GM21529 (cell line): ENCODE measurements around the gene CHD5.
"Not testable (repeated sequence)": the region's sequence is repeated elsewhere in the genome, so short reads cannot be mapped to it uniquely, and the experiment has no call there.

ENCODE experiments used
- ATAC-seq: cut with Tn5 transposase; IDR thresholded peaks from one replicate; pipeline ENCODE4 v1.9.1; 2021; ENCODE audit not compliant: unreplicated experiment

CHD5 gene

DNA sequence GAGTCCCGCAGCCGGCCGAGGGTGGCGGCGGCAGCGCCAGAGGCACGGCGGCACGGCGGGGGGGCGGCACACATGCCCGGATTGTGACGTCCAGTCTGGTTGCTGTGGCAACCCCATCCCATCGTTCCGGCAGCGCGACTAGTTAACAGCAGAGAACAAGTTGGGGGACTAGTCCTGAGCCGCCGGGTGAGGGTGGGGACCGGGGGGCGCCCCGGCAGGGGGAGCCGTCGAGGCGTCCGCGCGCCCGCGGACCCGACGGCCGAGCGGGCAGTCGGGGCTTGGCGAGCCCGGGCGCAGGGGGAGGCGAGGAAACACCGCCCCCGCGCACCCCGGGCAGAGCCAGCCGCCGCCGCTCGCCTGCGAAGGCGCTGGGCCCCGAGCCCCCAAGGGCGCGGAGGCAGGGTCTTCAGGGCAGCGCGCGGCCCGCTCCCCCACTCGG lies at the start of gene CHD5:
Gene CHD5, minus strand, starts transcription at position 54 of the 439 bp plus-strand sequence. CDS start 298 bp downstream, outside the sequence.
- ATAC-seq, result no peak

- no peak for ATAC-seq
Measured at GRCh38 chr1:6225651-6226050, 45.5 kb upstream of the CHD5 start.

DNA sequence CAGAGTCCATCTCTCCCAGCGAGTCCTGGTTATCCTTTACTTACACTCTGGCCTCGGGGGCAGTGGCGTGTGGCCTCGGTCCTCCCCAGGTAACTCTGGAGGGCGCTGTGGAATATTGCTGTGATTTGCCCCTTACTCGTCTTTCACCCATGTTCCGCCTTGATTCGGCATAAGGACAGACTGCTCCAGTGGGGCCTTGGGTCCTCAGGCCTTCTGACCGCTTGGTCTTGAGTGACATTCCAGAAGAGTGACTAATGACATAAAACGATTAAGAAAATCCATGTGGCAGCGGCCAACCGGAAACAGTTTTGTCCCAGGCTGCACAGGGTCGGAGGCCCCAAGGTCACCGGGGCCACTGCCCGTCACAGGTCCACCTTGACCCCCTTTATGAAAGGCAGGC lies 44.6 kb upstream of the CHD5 start:
- ATAC-seq, result no peak

- no peak for ATAC-seq
Measured at GRCh38 chr1:6223617-6224016, 43.5 kb upstream of the CHD5 start.

DNA sequence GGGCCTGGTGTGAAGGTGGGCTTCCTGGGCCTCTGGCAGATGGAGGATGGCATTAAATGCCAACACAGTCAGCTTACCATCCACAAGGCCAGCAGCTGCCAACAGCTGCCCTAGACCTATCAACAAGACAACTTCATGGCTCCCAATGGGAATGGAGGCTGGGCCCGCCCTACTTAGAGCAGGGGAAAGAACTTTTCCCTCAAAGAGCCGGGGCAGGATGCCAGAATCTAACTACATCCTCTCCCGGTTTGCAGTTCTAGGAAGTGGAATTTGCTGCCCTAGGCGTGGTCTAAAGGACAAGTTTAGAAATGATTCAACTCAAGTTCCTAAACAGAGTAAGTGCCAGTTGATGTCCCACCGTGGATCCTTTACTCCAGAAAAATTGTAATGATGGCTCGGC lies 42.5 kb upstream of the CHD5 start:
- ATAC-seq, result no peak

- ATAC-seq, result no peak
Measured at GRCh38 chr1:6221210-6221784, 41.2 kb upstream of the CHD5 start.

GRCh38 chr1:6220236-6220635 lies 40.1 kb upstream of the CHD5 start:
- ATAC-seq, result no peak

- ATAC-seq, result not testable (repeated sequence)
Measured at GRCh38 chr1:6219641-6220040, 39.5 kb upstream of the CHD5 start.

GRCh38 chr1:6218375-6219164 lies 38.4 kb upstream of the CHD5 start:
- ATAC-seq, result no peak

DNA sequence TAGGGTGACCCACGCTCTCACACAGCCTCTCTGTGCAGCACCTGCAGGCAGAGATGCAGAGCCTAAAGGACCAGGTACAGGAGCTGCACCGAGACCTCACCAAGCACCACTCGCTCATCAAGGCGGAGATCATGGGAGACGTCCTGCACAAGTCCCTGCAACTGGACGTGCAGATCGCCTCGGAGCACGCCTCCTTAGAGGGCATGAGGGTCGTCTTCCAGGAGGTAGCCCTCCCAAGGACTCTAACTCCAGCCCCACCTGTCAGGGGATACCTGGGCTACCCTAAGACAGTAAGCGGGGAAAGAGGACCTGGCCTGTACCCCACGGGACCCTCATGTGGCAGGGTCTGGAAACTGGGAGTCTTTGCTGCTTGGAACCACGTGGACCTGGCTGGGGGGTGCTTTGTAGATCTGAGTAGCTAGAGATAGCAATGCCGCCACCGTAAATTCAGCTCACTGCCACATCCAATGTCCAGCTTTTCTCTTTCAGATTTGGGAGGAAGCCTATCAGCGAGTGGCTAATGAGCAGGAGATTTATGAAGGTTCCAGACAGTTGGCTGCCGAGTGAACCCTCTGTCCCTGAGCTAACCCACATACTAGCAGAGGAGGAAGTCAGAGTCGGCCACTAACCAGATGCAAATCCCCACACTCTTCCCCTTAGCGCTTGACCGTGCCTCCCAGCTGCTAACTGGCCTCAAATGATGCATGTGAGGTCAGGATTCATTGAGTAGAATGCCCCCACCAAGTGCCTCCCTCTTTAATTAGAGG lies 32.3 kb upstream of the CHD5 start:
- no peak for ATAC-seq

DNA sequence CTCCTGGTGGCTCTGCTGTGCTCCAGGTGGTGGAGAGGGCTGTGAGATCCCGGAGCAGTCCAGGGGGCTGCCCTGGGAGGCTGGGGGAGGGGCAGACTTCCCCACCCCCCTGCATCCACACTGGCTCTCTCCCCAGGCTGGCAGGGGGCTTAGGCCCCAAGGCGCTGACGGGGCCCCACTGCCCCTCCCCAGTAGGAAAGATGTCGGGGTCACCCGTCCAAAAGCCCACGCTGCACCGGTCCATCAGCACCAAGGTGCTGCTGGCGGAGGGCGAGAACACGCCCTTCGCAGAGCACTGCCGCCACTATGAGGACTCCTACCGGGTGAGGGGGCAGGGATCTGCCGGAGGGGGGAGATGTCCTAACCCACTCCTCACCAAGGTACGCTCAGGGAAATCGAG lies 31.6 kb upstream of the CHD5 start:
- no peak for ATAC-seq

- ATAC-seq, result no peak
Measured at GRCh38 chr1:6210591-6211355, 30.7 kb upstream of the CHD5 start.

GRCh38 chr1:6209661-6210580 lies 29.8 kb upstream of the CHD5 start:
- no peak for ATAC-seq

DNA sequence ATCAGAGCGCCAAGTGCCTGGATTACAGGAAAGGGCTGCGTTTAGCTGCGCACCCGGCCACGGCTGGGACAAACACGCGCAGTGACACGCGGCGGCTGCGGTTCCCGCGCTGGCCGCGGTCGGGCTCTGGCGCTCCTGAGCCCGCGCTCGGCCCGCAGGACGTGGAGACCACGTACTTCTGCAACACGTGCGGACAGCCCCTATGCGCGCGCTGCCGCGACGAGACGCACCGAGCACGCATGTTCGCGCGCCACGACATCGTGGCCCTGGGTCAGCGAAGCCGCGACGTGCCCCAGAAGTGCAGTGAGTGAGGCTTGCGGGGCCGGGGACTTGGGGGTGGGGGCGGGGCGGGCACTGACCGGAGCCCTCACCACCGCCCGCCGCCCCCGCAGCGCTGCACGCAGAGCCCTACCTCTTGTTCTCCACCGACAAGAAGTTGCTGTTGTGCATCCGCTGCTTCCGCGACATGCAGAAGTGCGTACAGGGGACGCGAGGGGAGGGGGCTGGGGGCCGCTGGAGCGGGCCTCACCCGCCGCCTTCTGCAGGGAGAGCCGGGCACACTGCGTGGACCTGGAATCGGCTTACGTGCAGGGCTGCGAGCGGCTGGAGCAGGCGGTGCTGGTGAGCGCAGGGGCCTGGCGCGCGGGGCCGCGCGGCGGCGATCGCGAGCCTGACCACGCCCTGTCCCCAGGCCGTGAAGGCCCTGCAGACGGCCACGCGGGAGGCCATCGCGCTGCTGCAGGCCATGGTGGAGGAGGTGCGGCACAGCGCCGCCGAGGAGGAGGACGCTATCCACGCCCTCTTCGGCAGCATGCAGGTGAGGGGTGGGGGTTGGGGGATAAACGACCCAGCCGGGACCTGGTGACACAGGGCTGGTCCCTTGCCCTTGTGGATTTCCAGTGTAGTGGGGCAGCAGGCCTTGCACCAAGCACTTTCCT lies 28.9 kb upstream of the CHD5 start:
- ATAC-seq, result peak; percentile 27

DNA sequence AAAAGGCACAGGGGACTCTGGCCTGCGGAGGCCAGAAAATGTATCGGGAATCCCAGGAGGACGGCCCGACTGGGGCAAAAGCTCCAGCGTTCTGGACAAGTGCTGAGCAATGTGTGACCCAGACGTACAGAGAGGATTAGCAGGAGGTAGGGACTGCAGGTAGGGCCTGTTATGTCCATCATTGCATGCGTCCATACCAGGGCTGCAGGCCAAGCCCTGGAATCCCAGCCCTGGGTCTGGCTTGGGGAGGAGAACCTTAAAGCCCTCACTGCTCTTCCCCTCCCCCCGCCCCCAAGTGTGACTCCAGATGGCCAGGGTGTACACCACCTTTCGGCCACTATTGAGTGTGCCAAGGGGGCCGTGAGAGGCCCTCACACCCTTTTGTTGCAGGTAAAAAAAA lies 27.8 kb upstream of the CHD5 start:
- ATAC-seq, result no peak

GRCh38 chr1:6207075-6207885 lies 27.2 kb upstream of the CHD5 start:
- no peak for ATAC-seq

- ATAC-seq, result no peak
Measured at GRCh38 chr1:6206520-6206855, 26.4 kb upstream of the CHD5 start.

DNA sequence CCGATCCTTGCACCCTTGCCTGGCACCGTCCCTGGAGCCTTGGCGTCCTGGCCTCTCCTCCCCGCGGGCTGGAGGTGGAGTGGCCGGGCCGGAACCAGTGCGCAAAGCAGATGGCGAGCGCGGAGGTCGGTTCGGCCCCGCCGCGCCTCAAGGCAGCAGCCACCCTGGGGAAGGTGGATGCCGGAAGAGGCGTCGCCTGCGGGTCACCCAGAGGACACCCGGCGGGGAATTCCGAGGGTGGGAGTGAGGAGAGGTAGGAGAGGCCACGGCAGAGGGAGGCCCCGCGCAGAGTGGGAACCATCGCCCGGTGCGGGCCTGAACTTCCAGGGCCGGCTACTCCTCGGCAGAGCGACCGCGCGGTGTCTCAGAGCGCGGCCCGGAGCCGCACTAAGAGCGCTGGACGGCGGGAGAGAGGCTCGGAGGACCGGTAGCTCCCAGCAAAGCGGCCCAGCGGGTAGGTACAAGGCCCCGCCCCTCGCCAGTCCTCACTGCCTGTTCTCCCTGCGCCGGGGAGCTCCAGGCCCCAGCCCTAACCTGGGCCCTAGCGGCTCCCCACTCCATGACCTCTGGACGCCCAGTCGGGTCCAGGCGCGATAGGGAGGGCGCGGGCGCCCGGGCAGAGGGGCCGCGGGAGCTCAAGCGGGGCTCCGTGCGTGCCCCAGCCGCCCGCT lies 25.9 kb upstream of the CHD5 start, which contains the start of gene RNF207:
Gene RNF207, plus strand, starts transcription at position 271 of the 671 bp plus-strand sequence. CDS start 417 bp downstream, outside the sequence.
- peak; percentile 65 for ATAC-seq
